GM23248 (cell line): ENCODE data around the gene ATL1.

Source experiments
- EZH2 ChIP-seq: fragments of 200-600 bp; sonication (generic); IDR thresholded peaks from 2 replicates; pipeline ENCODE4 v1.6.1; 2018; ENCODE audit warnings: antibody characterized with exemption, mild to moderate bottlenecking; ENCODE audit not compliant: insufficient read depth, poor library complexity, severe bottlenecking
- EZH2phosphoT487 ChIP-seq: fragments of 200-600 bp; sonication (generic); IDR thresholded peaks from 2 replicates; pipeline ENCODE4 v1.6.1; 2018; ENCODE audit warnings: antibody characterized with exemption, moderate library complexity, mild to moderate bottlenecking, low read depth; ENCODE audit not compliant: insufficient read depth

GRCh38 chr14:50594577-50595316 is 34.8 kb downstream of the ATL1 start:
- no peak for TF ChIP-seq EZH2
- no peak for TF ChIP-seq EZH2phosphoT487
